Subcutaneous adipose tissue (tissue), 4 donors: ENCODE results near the gene CHST8. TPM values are rescaled to one million over a fixed set of nuclear protein-coding genes. Genes with fewer than 3 reads are reported as not detected.

Experiments used
- CTCF ChIP-seq: fragments of 450-650 bp; IDR thresholded peaks from one replicate; pipeline ENCODE4 v1.5.1; 2016; ENCODE audit warnings: low read depth, mild to moderate bottlenecking, control low read depth, antibody characterized with exemption, moderate library complexity
- total RNA-seq, 4 donors: library from RNA; depleted of rRNA; stranded (reverse); fragments of >200 nt; gene quantifications; one replicate each; pipeline ENCODE4 v1.1.0, GENCODE V29; 2016

Gene CHST8
- total RNA-seq, 4 donors from 2014 or later, result 0.49 to 4.0 (median 0.70) TPM

- no peak for TF ChIP-seq CTCF
These were observed 127.9 kb downstream of the CHST8 start for GRCh38 chr19:33749619-33750175.

GRCh38 chr19:33750587-33751435 lies 129.1 kb downstream of the CHST8 start:
- no peak for TF ChIP-seq CTCF

- TF ChIP-seq CTCF, result no peak
These were observed 129.7 kb downstream of the CHST8 start for GRCh38 chr19:33751436-33751770.

- TF ChIP-seq CTCF, result no peak
These were observed 130.5 kb downstream of the CHST8 start for GRCh38 chr19:33752018-33752800.

GRCh38 chr19:33752945-33753344 lies 131.2 kb downstream of the CHST8 start:
- no peak for TF ChIP-seq CTCF

GRCh38 chr19:33754361-33754760 lies 132.6 kb downstream of the CHST8 start:
- TF ChIP-seq CTCF, result no peak
